Measurements from ENCODE around the gene BCKDK. TPM values are rescaled to one million over a fixed set of nuclear protein-coding genes. Genes with fewer than 3 reads are reported as not detected.

BCKDK gene
- total RNA-seq, 1 experiment from 2014 or later: 57.0 TPM

- DNase-seq: peak; percentile 74
- no peak overlapping the region for H2BK120ac ChIP-seq (ENCODE audit: low read depth, low read length, poor library complexity, severe bottlenecking)
- Mint-ChIP-seq H3K27ac (no peak overlapping the region), H3K4me3 (peak overlapping the region; percentile 55 to 63; a peak in 3 of 5 replicates), H3K27me3 (ENCODE audit: low read depth) (peaks cover 45% of the 10 kb centered on the region), H3K4me1 (peaks cover 18 to 44% of the 10 kb centered on the region in 2 experiments), H3K36me3 (ENCODE audit: insufficient read depth in 1 of 3, low read depth in 3 of 3) (no peaks in the 10 kb centered on the region), H3K9me3 (no peaks in the 10 kb centered on the region; a peak in 1 of 5 replicates)
- H4K5ac ChIP-seq (ENCODE audit: insufficient read length, low read depth, low read length): no peak overlapping the region
- no peak overlapping the region for H3K23ac ChIP-seq (ENCODE audit: insufficient read length, low read depth, low read length)
- H3K18ac ChIP-seq (ENCODE audit: insufficient read length, low read depth, low read length): no peak overlapping the region
- H3K27me3 ChIP-seq (ENCODE audit: insufficient read depth, low read length): no peaks in the 10 kb centered on the region
- H3T11ph ChIP-seq (ENCODE audit: low read length): no peak overlapping the region
- no peak overlapping the region for H4K91ac ChIP-seq (ENCODE audit: insufficient read length, low read depth, low read length)
- H2BK15ac ChIP-seq (ENCODE audit: low read depth, low read length): no peak overlapping the region
- H3K4me2 ChIP-seq (ENCODE audit: insufficient read depth, insufficient read length, low read length): peak overlapping the region; percentile 71
- no peak overlapping the region for H3K27ac ChIP-seq (ENCODE audit: insufficient read length, low read depth, low read length)
- no peaks in the 10 kb centered on the region for H3K79me1 ChIP-seq (ENCODE audit: insufficient read depth, low read depth, low read length, poor library complexity, severe bottlenecking)
- H2BK12ac ChIP-seq (ENCODE audit: insufficient read length, low read depth, low read length): no peak overlapping the region
- H2AK5ac ChIP-seq (ENCODE audit: insufficient read length, low read length): no peak overlapping the region
- H2BK5ac ChIP-seq (ENCODE audit: insufficient read length, low read length): no peak overlapping the region
- no peaks in the 10 kb centered on the region for H3K9me3 ChIP-seq (ENCODE audit: control insufficient read depth, low read depth, low read length)
- no CpG with 5 or more reads among the region's 40 CpGs for WGBS (ENCODE audit: extremely low coverage, insufficient read length, low lambda C conversion rate)
- H4K8ac ChIP-seq (replicated peaks; ENCODE audit: insufficient read length, low read depth, low read length): no peak overlapping the region
- H2AFZ ChIP-seq (ENCODE audit: low read length): no peak overlapping the region
- H3K79me2 ChIP-seq (ENCODE audit: insufficient read depth, low read length): no peaks in the 10 kb centered on the region
- no peak overlapping the region for H2BK20ac ChIP-seq (ENCODE audit: low read depth, low read length, poor library complexity, severe bottlenecking)
- H3K56ac ChIP-seq (ENCODE audit: insufficient read length, low read depth, low read length): no peak overlapping the region
- H4K20me1 ChIP-seq (ENCODE audit: control insufficient read depth, insufficient read depth, insufficient read length): no peaks in the 10 kb centered on the region
- peaks cover 7% of the 10 kb centered on the region for H3K23me2 ChIP-seq (ENCODE audit: insufficient read length, low read depth, low read length, poor library complexity, severe bottlenecking)
- TF ChIP-seq CTCF (conservative IDR thresholded peaks at IDR 0.05): no peak
- H3K9ac ChIP-seq (ENCODE audit: extremely low read depth, insufficient read length, low read length): no peak overlapping the region
- H3K4me1 ChIP-seq (ENCODE audit: insufficient read depth, low read length): no peaks in the 10 kb centered on the region; the same call in 1 of the 2 replicates
- H3K4ac ChIP-seq (ENCODE audit: low read depth, low read length): no peak overlapping the region
- H3K14ac ChIP-seq (ENCODE audit: insufficient read depth, low read length): peak overlapping the region; percentile 21
These were observed 40.1 kb downstream of the BCKDK start for GRCh38 chr16:31148281-31148728.

Measured in H9 (cell line).